Posterior vena cava (tissue), 2 donors: Measurements from ENCODE around the gene VAV2. TPM values are rescaled to one million over a fixed set of nuclear protein-coding genes. Genes with fewer than 3 reads are reported as not detected.

Experiments used
- DNase-seq: peaks from one replicate; pipeline ENCODE4 v3.0.0-alpha.2; 2020; ENCODE audit warnings: low spot score
- intact Hi-C, 2 donors: fragments of 100-400 bp; cut with DNase I; formaldehyde crosslinking; loops; one replicate each; pipeline versions ENCODE4 v1.14.1 to v1.14.2; 2022 to 2023
- total RNA-seq, 2 donors: library from RNA; stranded (reverse); fragmentation: NEBNext Ultra II Directional; extraction: Animal tissue kit (Norgen Biotek cat#: 25700); gene quantifications; one replicate each; pipeline ENCODE4 v1.2.1, GENCODE V29; 2021
- donor health status: DM: yes; HTN: yes; CAD: no.
- donor health status: DM: yes; HTN: yes; CAD: no.

VAV2 gene
- total RNA-seq, 2 donors from 2014 or later, result 12.9 to 17.9 TPM

- DNase-seq, result peak; percentile 72
- intact Hi-C loops, result no loop called here
Observed at GRCh38 chr9:133730994-133731715, 261.0 kb downstream of the VAV2 start.

GRCh38 chr9:133729617-133730281 lies 262.4 kb downstream of the VAV2 start:
- peak; percentile 43 for DNase-seq
- intact Hi-C loops, result loop anchor here (10.0 kb wide), 2 partner anchors 125 to 195 kb away; partner anchors contain the start of genes ADAMTSL2 (in 1 of the 2) and FAM163B (in 1 of the 2)

DNA sequence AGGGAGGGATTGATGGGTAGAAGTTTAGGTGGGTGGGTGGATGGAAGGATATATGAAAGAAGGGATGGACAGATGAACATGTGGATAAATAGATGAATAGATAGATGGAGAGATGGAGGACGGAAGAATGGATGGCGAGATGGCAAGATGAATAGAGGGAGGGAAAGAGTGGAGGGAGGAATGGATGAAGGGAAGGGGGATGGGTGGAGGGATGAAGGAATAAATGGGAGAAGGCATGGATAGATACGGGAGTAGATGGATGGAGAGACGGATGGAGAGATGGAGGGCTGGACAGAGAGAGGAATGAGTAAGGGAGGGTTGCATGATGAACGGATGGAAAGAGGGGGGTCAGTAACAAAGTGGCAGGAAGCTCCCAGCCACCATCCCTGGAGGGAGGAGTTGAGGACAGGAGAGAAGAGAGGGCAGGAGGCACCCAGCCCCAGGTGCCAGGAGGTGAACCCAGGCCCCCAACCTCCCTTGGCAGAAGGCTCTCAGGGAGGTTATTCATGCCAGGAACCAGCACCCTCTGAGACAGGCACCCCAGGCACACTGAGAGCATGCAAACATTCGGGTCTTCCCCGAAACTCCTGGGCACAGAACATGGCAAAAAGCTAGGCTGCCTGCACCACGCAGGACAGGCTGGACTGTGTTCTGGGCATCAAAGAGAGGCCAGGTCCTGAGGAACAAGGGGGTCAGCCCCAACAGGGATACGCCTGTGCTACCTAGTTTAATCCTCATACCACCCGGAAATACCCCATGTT lies 263.1 kb downstream of the VAV2 start:
- no peak for DNase-seq
- intact Hi-C loops, result loop anchor here (10.0 kb wide), 2 partner anchors 124 to 194 kb away; partner anchors contain the start of genes ADAMTSL2 (in 1 of the 2) and FAM163B (in 1 of the 2)

GRCh38 chr9:133727876-133728441 lies 264.2 kb downstream of the VAV2 start:
- DNase-seq, result peak; percentile 68
- intact Hi-C loops, result loop anchor here (2.0 to 10.0 kb wide), 3 partner anchors 123 to 195 kb away; partner anchors contain the start of genes ADAMTSL2 (in 1 of the 2) and FAM163B (in 1 of the 2)

DNA sequence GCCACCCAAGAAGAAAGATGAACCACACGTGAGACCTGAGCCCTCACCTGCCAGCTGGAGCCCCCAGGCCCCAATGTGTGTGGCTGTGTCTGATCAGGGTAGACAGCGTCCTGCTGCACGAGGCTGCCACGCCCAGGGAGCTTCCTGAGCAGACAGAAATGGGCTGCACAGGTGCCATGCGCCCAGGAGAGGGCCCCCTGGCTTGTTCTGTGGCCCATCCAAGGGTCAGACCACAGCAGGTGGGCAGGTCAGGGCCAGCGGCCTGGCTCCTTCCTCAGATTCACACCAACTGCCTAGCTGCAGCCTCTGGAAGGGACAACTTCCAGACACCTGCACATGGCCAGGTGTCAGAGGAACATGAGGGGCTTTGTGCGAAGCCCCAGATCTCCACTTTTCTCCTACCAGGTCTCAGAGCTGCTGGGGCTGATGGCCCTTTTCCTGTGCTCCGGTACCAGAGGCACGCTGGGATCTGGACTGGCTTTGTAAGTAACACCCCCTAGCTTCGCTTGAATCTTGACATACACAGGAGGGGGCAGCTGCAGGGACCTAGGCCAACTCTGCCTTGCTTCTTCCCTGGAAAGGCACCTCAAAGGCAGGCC lies 264.7 kb downstream of the VAV2 start:
- intact Hi-C loops, result loop anchor here (2.0 to 10.0 kb wide), 3 partner anchors 123 to 195 kb away; partner anchors contain the start of genes ADAMTSL2 (in 1 of the 2) and FAM163B (in 1 of the 2)
- peak; percentile 62 for DNase-seq

DNA sequence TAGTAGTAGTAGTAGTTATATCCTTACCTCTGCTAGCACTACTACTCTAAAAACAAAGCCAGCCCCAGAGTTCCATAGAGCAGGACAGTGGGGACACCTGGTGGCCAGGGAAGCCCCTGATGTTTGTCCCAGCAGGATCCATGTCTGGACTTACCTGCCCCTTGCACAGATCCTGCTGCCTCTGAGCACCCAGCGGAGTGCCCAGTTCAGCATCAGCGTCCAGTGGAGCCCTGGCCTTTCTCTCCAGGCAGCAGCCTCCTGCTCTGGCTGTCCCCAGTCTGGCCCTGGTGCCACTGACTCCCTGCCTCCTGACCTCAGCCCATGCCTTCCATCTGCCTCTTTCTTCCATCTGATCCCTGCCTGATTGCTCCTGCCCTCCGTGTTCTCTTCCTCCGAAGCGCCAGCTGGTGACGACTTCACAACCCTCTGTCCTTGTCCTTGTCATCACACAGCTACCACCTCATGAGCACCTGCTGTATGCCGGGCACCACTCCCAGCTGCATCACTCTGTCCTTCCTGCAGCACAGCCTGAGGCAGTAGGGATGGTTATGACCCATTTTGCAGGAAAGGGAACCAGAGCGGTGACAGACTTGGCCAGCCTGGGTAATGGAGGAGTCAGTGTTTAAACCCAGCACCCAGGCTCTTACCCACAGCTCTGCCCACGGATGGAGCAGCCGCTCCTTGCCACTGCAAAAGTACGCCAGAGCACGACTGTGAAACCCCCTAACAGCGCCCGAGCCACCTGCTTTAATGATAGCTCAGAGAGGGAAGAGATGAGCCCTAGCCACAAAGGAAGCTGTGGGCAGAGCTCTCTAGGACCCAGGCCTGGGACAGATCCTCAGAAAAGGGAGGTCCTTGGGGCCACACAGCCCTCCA lies 265.5 kb downstream of the VAV2 start:
- peak; percentile 85 for DNase-seq
- intact Hi-C loops, result loop anchor here (2.0 to 10.0 kb wide), 3 partner anchors 122 to 194 kb away; partner anchors contain the start of genes ADAMTSL2 (in 1 of the 2) and FAM163B (in 1 of the 2)

DNA sequence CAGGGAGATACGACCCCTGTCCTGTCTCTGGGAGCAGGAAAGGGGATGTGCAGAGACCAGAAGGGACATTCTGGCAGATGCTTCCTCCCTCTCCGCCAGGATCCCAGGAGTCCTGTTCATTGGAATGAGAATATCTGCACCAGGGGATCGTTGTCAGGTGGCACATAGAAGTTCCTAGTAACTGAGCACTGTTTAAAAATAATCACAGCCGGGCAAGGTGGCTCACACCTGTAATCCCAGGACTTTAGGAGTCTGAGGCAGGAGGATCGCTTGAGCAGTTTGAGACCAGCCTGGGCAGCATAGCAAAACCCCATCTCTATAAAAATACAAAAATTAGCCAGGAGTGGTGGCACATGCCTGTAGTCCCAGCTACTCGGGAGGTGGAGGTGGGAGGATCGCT lies 266.2 kb downstream of the VAV2 start:
- intact Hi-C loops, result loop anchor here (2.0 to 10.0 kb wide), 3 partner anchors 121 to 193 kb away; partner anchors contain the start of genes ADAMTSL2 (in 1 of the 2) and FAM163B (in 1 of the 2)
- DNase-seq, result no peak

- DNase-seq, result no peak
- intact Hi-C loops, result no loop called here
Observed at GRCh38 chr9:133718563-133719315, 273.4 kb downstream of the VAV2 start.

DNA sequence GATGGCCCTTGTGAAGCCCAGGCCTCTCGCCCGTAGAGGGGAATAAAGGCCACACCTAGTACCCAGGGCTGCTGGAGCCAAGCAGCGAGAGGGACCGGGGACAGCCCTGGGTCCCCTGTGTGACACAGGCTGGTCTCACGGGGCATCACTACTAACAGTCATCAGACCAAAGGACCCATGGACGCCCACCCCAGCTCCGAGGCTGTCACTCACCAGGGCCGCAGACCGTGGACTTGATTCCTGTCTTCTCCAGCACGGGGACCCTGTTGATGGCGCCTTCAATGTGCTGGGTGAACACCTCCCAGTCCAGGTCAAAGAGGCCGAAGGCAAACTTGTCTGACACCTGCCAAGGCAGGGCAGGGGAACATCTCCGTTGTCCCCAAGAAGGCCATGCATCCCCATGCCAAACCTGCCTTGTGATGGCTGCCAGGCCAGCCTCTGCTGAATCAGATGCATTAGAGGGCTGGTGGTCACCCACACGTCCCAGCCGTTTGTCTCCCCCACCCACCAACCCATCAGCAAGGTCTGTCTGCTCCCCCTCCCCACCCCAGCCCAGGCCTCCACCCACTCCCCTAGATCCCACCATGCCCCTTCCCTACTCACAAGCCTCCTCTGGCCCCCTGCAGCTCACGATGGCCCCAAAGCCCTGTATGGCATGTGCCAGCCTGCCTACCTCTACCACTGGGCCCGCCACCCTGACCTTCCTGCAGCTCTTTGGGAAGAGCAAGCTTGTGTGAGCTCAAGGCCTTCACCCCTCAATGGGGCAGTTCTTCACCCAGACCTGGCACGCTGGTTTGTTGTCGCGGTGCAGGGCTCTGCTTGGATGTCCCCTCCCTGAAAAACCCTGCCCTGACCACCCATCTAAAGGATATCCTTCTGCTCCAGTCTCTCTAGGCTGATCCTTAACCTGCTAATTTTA lies 274.8 kb downstream of the VAV2 start:
- DNase-seq, result peak; percentile 65
- intact Hi-C loops, result no loop called here

GRCh38 chr9:133716564-133717112 lies 275.5 kb downstream of the VAV2 start:
- peak; percentile 76 for DNase-seq
- intact Hi-C loops, result no loop called here

- intact Hi-C loops, result no loop called here
- DNase-seq, result peak; percentile 82
Observed at GRCh38 chr9:133715866-133716563, 276.1 kb downstream of the VAV2 start.

GRCh38 chr9:133715295-133715865 lies 276.7 kb downstream of the VAV2 start:
- DNase-seq, result peak; percentile 80
- intact Hi-C loops, result no loop called here

DNA sequence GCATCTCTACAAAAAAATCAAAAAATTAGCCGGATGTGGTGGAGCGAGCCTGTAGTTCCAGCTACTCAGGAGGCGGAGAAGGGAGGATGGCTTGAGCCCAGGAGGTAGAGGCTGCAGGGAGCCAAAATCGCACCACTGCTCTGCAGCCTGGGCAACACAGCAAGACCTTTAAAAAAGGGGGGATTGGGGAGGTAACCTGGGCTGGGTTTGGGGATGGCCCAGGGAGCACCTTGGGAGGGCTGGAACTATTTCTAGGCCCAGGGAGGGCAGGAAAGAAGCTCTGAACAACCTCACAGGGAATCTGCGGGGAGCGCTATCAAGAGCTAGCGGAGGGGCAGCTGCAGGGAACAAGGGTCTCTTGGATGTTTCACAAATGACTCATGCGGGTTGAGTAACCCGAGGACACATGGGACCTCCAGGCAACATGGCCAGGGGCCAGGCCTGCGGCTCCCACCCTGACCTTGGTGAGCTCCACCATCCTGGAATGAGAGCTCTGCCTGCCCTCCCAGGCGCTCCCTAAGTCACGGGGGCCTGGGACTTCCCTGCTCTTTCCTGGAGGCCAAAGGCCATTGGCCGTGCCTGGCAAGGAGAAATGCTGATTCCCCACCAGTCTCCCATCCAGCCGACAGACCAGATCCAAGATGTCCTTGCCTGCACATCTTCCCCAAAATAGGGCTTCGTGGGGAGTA lies 277.4 kb downstream of the VAV2 start:
- peak; percentile 87 for DNase-seq
- intact Hi-C loops, result no loop called here

DNA sequence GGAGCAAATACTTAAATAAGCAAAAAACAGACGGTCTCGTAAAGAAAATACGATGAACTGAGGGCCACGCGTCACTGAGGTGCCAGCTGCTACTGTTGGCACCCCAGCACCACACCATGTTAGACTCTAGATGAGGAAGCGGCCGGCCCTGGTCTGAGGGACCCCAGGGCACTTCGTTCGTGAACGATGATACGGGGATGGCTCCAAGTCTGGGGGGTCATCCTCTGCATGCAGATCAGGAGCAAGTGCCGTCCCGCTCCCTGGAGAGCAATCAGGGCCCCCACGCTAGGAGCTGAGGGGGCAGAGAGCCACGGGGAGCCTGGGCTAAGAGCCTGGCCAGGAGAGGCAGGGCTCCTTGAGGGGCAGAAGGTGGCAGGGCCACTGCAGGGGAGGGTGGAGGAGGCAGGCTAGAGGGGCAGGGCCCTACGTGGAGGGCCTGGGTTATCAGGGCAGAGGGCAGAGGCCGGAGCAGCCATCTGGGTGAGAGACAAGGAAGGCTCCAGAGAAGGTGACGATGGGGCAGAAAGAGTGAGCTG lies 278.1 kb downstream of the VAV2 start:
- intact Hi-C loops, result no loop called here
- DNase-seq, result peak; percentile 73
